Keratinocyte (primary cell): ENCODE measurements around the gene RBM24. TPM values are rescaled to one million over a fixed set of nuclear protein-coding genes. Genes with fewer than 3 reads are reported as not detected.

Experiments used
- DNase-seq: peaks from one replicate; pipeline ENCODE4 v3.0.0-alpha.2; 2011; ENCODE audit warnings: low read depth, missing footprints, low spot score
- FAIRE-seq: peaks from 2 replicates; lab custom pipeline; 2011; peaks lifted over from hg19 to GRCh38; lab: Jason Lieb, UNC
- H2AFZ ChIP-seq: 2 replicates; pipeline ENCODE4 v1.6.0; 2012; ENCODE audit warnings: low read length, control low read depth, inconsistent platforms; ENCODE audit not compliant: control insufficient read depth
- H3K27ac ChIP-seq: 2 replicates; pipeline ENCODE4 v1.5.1; 2011; ENCODE audit warnings: low read length; ENCODE audit not compliant: control insufficient read depth, insufficient read depth
- H3K27me3 ChIP-seq: 3 replicates; pipeline ENCODE4 v1.6.0; 2011; ENCODE audit warnings: low read length; ENCODE audit not compliant: control insufficient read depth, insufficient read depth; ENCODE audit errors: extremely low read depth
- H3K36me3 ChIP-seq, 2 experiments: 2 replicates in 1 of 2; 3 replicates in 1 of 2; pipeline ENCODE4 v1.5.1; 2011; ENCODE audit warnings: low read length in 2 of 2, mild to moderate bottlenecking in 1 of 2; ENCODE audit not compliant: control insufficient read depth in 2 of 2, insufficient read depth in 2 of 2; ENCODE audit errors: extremely low read depth in 1 of 2
- H3K4me1 ChIP-seq: 3 replicates; pipeline ENCODE4 v1.5.1; 2011; ENCODE audit warnings: low read length; ENCODE audit not compliant: control insufficient read depth, insufficient read depth; ENCODE audit errors: extremely low read depth
- H3K4me2 ChIP-seq: 3 replicates; pipeline ENCODE4 v1.6.0; 2011; ENCODE audit warnings: low read depth, low read length; ENCODE audit not compliant: control insufficient read depth, insufficient read depth; ENCODE audit errors: extremely low read depth
- H3K4me3 ChIP-seq, 3 experiments: fragments of 200-600 bp in 1 of 3; sonication (generic) in 1 of 3; 2 replicates in 2 of 3; 3 replicates in 1 of 3; pipeline ENCODE4 v1.5.1; 2011 to 2016; ENCODE audit warnings: low read length in 3 of 3, mild to moderate bottlenecking in 3 of 3, control low read depth in 2 of 3, inconsistent platforms in 1 of 3, low read depth in 1 of 3, mixed read lengths in 1 of 3, mixed run types in 1 of 3, moderate library complexity in 1 of 3; ENCODE audit not compliant: control insufficient read depth in 2 of 3, insufficient read depth in 2 of 3; ENCODE audit errors: extremely low read depth in 1 of 3
- H3K79me2 ChIP-seq: 2 replicates; pipeline ENCODE4 v1.6.0; 2012; ENCODE audit warnings: low read length; ENCODE audit not compliant: control insufficient read depth, insufficient read depth
- H3K9ac ChIP-seq: 3 replicates; pipeline ENCODE4 v1.6.0; 2011; ENCODE audit warnings: low read length; ENCODE audit not compliant: control insufficient read depth, insufficient read depth; ENCODE audit errors: extremely low read depth
- H3K9me1 ChIP-seq: 3 replicates; pipeline ENCODE4 v1.6.0; 2011; ENCODE audit warnings: low read length; ENCODE audit not compliant: control insufficient read depth, insufficient read depth; ENCODE audit errors: extremely low read depth
- H3K9me3 ChIP-seq: 2 replicates; pipeline ENCODE4 v1.5.1; 2012; ENCODE audit warnings: low read depth, low read length; ENCODE audit not compliant: control insufficient read depth
- H4K20me1 ChIP-seq: 3 replicates; pipeline ENCODE4 v1.6.0; 2011; ENCODE audit warnings: low read length; ENCODE audit not compliant: control insufficient read depth, insufficient read depth; ENCODE audit errors: extremely low read depth
- CTCF ChIP-seq, 3 experiments: IDR thresholded peaks in 1 of 3; conservative IDR thresholded peaks in 1 of 3; optimal IDR thresholded peaks in 1 of 3; 2 replicates in 2 of 3; 3 replicates in 1 of 3; pipeline versions ENCODE3 to v1.5.1; 2011; ENCODE audit warnings: low read length in 3 of 3, mild to moderate bottlenecking in 3 of 3, moderate library complexity in 2 of 3, control low read depth in 1 of 3, inconsistent platforms in 1 of 3; ENCODE audit not compliant: insufficient read depth in 2 of 3; ENCODE audit errors: extremely low read depth in 1 of 3
- EZH2 ChIP-seq: IDR thresholded peaks from one replicate; pipeline ENCODE4 v1.6.1; 2012; ENCODE audit warnings: inconsistent platforms, mild to moderate bottlenecking, low read length, moderate library complexity
- dilution Hi-C: fragments of 300-500 bp; cut with MboI; formaldehyde crosslinking; loops from one replicate; pipeline ENCODE4 v1.7.0; 2020; ENCODE audit warnings: low sequenced_read_pairs; ENCODE audit not compliant: extremely low pct_ligation_motif_present
- polyA plus RNA-seq, 5 experiments: library from polyadenylated mRNA; depleted of rRNA in 3 of 5; stranded (reverse) in 3 of 5; stranded (forward) in 1 of 5; unstranded in 1 of 5; fragments of >200 nt; gene quantifications; 1 replicate in 1 of 5; 2 replicates in 3 of 5; 3 replicates in 1 of 5; pipeline versions ENCODE4 v1.2.1 to v1.2.3, GENCODE V29; 2011 to 2012; ENCODE audit warnings: missing spikeins in 2 of 5, low read depth in 1 of 5, low replicate concordance in 1 of 5

The RBM24 gene
- polyA plus RNA-seq, 1 donor (not counting 4 experiments of a cell fraction or from before 2014, with no cell fraction given): 1.3 TPM

DNA sequence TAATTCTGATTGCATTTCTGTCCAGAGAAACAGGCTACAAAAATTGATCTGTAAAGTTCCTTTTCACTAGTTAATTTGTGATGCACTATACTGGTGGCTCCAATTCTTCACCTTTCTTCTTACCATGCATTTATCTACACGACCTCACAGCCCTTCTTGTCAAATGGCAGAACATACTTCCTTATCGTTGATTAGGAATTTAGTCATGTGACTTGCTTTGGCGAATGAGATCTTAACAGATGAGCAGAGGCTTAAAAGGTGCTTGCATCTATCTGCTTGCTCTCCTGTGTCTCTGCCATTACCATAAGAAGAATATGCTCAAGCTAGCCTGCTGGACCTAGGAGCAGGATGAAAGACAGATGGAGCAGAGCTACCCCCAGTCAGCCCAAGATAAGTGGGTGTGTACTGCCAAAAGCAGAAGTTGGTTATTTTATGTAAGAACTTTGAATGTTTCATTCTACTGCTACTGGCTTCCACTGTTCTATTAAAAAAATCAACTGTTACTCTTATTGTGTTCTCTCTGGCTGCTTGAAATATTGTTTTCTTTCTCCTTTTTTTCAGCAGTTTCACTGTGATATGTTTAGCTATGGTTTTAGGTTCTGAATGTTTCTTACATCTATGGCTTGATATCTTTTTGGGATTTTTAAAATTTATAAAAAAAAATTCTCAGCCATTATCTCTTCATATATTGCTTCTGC lies 40.2 kb upstream of the RBM24 start:
- no peak overlapping the region for H3K27ac ChIP-seq
- H3K9ac ChIP-seq: no peak overlapping the region
- H3K4me1 ChIP-seq: no peaks in the 10 kb centered on the region
- H3K36me3 ChIP-seq: no peaks in the 10 kb centered on the region
- no peaks in the 10 kb centered on the region for H4K20me1 ChIP-seq
- dilution Hi-C loops: no loop called here
- no peak for TF ChIP-seq CTCF (optimal IDR thresholded peaks at IDR 0.05 in 1 of 3, IDR thresholded peaks at IDR 0.05 in 1 of 3, conservative IDR thresholded peaks at IDR 0.05 in 1 of 3; ENCODE audit: extremely low read depth in 1 of 3, insufficient read depth in 2 of 3, low read length in 3 of 3)
- no peak for TF ChIP-seq EZH2
- DNase-seq (no peak), FAIRE-seq (no peak)
- no peaks in the 10 kb centered on the region for H3K79me2 ChIP-seq
- H3K4me3 ChIP-seq: no peak overlapping the region
- no peak overlapping the region for H3K4me2 ChIP-seq
- H2AFZ ChIP-seq: no peak overlapping the region
- H3K9me1 ChIP-seq: no peaks in the 10 kb centered on the region
- no peaks in the 10 kb centered on the region for H3K27me3 ChIP-seq
- H3K9me3 ChIP-seq: no peaks in the 10 kb centered on the region

DNA sequence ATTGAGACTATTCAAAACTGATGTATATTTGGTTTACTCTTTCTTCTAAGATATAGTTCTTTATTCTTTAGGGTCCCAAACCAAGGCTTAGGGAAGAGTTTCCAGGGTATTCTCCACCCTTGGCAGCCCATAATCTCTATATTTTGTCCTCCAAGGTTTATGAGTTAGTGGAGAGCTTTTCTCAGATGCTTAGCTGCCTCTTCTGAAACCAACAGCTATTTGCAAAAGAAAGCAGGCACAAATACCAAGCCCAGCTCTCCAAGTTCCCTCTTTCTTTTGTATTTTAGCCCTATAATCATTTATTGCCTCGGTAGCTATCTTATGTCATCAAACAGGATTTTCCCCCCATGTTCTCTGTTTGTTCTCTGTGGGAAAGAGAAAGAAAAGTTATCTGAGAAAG lies 39.1 kb upstream of the RBM24 start:
- no peak overlapping the region for H3K9ac ChIP-seq
- H3K27me3 ChIP-seq: no peaks in the 10 kb centered on the region
- no peaks in the 10 kb centered on the region for H3K9me1 ChIP-seq
- H3K36me3 ChIP-seq: no peaks in the 10 kb centered on the region
- no peaks in the 10 kb centered on the region for H3K4me1 ChIP-seq
- FAIRE-seq (no peak), DNase-seq (no peak)
- H3K27ac ChIP-seq: no peak overlapping the region
- no peaks in the 10 kb centered on the region for H3K9me3 ChIP-seq
- no peaks in the 10 kb centered on the region for H4K20me1 ChIP-seq
- no peak overlapping the region for H3K4me3 ChIP-seq
- H2AFZ ChIP-seq: no peak overlapping the region
- H3K4me2 ChIP-seq: no peak overlapping the region
- no peak for TF ChIP-seq CTCF (optimal IDR thresholded peaks at IDR 0.05 in 1 of 3, IDR thresholded peaks at IDR 0.05 in 1 of 3, conservative IDR thresholded peaks at IDR 0.05 in 1 of 3; ENCODE audit: extremely low read depth in 1 of 3, insufficient read depth in 2 of 3, low read length in 3 of 3)
- TF ChIP-seq EZH2: no peak
- dilution Hi-C loops: no loop called here
- no peaks in the 10 kb centered on the region for H3K79me2 ChIP-seq
